Heart left ventricle (tissue), 16 donors: ENCODE data around the gene PCDHA1. TPM values are rescaled to one million over a fixed set of nuclear protein-coding genes. Genes with fewer than 3 reads are reported as not detected.

Source experiments
- ATAC-seq, 4 donors: fragments of 200-7000 bp; cut with Tn5 transposase; one replicate each; pipeline ENCODE4 v1.9.1; 2020 to 2022; ENCODE audit warnings: moderate library complexity in 4 of 4, mild to moderate bottlenecking in 3 of 4, moderate number of reproducible peaks in 1 of 4
- DNase-seq, 5 donors: peaks; one replicate each; pipeline ENCODE4 v3.0.0-alpha.2; 2020
- H3K27ac ChIP-seq, 12 donors: fragments of 200-600 bp; sonication (generic) in 4 of 12; one replicate each; pipeline versions ENCODE4 v1.5.0 to v1.8.0; 2016 to 2022; ENCODE audit warnings: mild to moderate bottlenecking in 2 of 12
- H3K27me3 ChIP-seq, 9 donors: fragments of 200-600 bp; sonication (generic) in 2 of 9; one replicate each; pipeline versions ENCODE4 v1.5.1 to v1.8.0; 2016 to 2022; ENCODE audit warnings: mild to moderate bottlenecking in 3 of 9
- H3K36me3 ChIP-seq, 9 donors: fragments of 200-600 bp; sonication (generic) in 2 of 9; one replicate each; pipeline versions ENCODE4 v1.5.0 to v1.8.0; 2018 to 2022; ENCODE audit warnings: mild to moderate bottlenecking in 2 of 9
- H3K4me1 ChIP-seq, 12 donors: fragments of 200-600 bp; sonication (generic) in 4 of 12; one replicate each; pipeline versions ENCODE4 v1.5.0 to v1.8.0; 2016 to 2022; ENCODE audit warnings: mild to moderate bottlenecking in 3 of 12
- H3K4me3 ChIP-seq, 12 donors: fragments of 200-600 bp; sonication (generic) in 4 of 12; one replicate each; pipeline versions ENCODE4 v1.5.0 to v1.8.0; 2017 to 2022; ENCODE audit warnings: mild to moderate bottlenecking in 9 of 12, moderate library complexity in 4 of 12
- H3K9me3 ChIP-seq, 12 donors: fragments of 200-600 bp; sonication (generic) in 4 of 12; one replicate each; pipeline versions ENCODE4 v1.5.0 to v1.8.0; 2016 to 2022; ENCODE audit warnings: mild to moderate bottlenecking in 1 of 12
- POLR2A ChIP-seq, 2 donors: fragments of 450-650 bp; IDR thresholded peaks; one replicate each; pipeline ENCODE4 v1.6.1; 2017; ENCODE audit warnings: antibody characterized with exemption in 2 of 2, mild to moderate bottlenecking in 2 of 2, moderate library complexity in 2 of 2
- WGBS, 4 donors: extraction: QIAGEN DNeasy Blood & Tissue Kit in 2 of 4; methylation state at CpG; one replicate each; pipeline versions ENCODE4 v1.1.5 to v1.1.7; 2013 to 2018; 5-methylcytosine and 5-hydroxymethylcytosine counted together
- intact Hi-C, 10 donors: fragments of 100-400 bp; cut with DNase I; formaldehyde crosslinking; loops; one replicate each; pipeline versions ENCODE4 v1.11.1 to v1.14.2; 2022
- polyA plus RNA-seq, 2 donors: library from polyadenylated mRNA; stranded (reverse); fragments of 200-250 nt; gene quantifications; one replicate each; pipeline ENCODE4 v1.2.3, GENCODE V29; 2013
- total RNA-seq, 9 donors: library from RNA; depleted of rRNA in 2 of 9; stranded (reverse); fragments of >200 nt in 2 of 9; fragmentation: NEBNext Ultra II Directional in 3 of 9; extraction: Animal tissue kit (Norgen Biotek cat#: 25700) in 3 of 9; gene quantifications; one replicate each; pipeline versions ENCODE4 v1.1.0 to v1.2.4, GENCODE V29; 2016 to 2023
- TF ChIP-seq, protein P1 (sequence below), 12 donors: fragments of 200-600 bp; sonication (generic) in 4 of 12; IDR thresholded peaks; one replicate each; pipeline versions ENCODE4 v1.5.0 to v1.8.0; 2018 to 2022; ENCODE audit warnings: antibody characterized with exemption in 12 of 12, mild to moderate bottlenecking in 5 of 12
- donor health status: ischemic (EF 13 %, LVEDD 7.1; RV severe dilation, severe dysfunction).
- donor health status: healthy with polysubstance abuse.
- donor health status: DM: no; HTN: yes; CAD: no.
- donor health status: DM: no; HTN: no; CAD: no.
- donor health status: ischemic (EF 25% LVEDD 6.9; RV normal size, moderate dysfunction).
- donor health status: ischemic (EF 25% LVEDD 5.7; RV mildly dilated, moderate dysfunction).
- donor health status: healthy.
- donor health status: DM: yes; HTN: yes; CAD: no.
- donor health status: ischemic (EF 35%, LVEDD 5.7; RV mildly dilated, moderate dysfunction).
- donor health status: nonischemic (EF 11% LVEDD 7.7; RV severe dilation, severe dysfunction).
- donor health status: DM: yes; HTN: yes; CAD: no.
- donor health status: PGD.
- donor health status: ischemic (EF 29% LVEDD 5.4; RV normal size, mild dysfunction).
- donor health status: nonischemic (EF 23%, LVEDD 6.1; RV moderate dilation, normal function).

Gene PCDHA1
- total and polyA plus RNA-seq, 11 donors, result 0.08 TPM; not detected in 10

DNA sequence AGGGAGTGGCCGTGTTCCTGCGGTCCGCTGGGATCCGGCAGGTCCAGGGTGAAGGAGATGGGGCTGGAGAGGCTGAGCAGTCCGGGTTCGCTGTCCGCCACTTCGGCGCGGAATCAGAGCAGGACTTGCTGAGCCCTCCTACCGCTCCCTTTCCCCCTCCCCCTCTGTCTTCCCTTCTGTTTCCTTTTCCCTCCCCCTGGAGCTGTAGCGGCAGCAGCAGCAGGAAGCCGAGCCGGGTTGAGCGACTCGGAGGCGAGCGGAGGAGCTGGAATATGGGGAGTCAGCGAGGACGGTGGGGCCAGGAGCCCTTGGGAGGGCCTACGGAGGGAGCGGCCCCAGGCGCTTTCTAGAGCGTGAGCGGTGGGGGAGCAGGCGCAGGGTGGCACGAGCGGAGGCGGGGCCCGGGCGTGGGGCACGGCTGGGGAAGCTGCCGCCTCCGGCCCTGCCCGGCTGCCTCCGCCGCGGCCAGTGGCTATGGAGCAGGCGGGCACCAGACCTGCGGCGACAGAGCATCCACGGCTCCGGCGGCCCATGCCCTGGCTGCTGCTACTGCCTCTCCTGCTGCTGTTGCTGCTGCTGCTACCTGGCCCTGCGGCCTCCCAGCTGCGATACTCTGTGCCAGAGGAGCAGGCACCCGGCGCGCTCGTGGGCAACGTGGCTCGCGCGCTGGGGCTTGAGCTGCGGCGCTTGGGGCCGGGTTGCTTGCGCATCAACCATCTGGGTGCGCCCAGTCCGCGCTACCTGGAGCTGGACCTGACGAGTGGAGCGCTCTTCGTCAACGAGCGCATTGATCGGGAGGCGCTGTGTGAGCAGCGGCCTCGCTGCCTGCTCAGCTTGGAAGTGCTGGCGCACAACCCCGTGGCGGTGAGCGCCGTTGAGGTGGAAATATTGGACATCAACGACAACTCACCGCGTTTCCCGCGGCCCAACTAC lies 180.6 kb downstream of the PCDHA1 start, which contains the start of gene PCDHAC2:
PCDHAC2 (plus strand) TSS at position 184 of the 933 bp plus-strand sequence; CDS start at position 475, 291 bp downstream.
- intact Hi-C loops, result no loop called here
- WGBS, 4 donors, result 1 to 4% (median 2%) methylated on average over 40 to 80 of the region's 80 CpGs
- peak in 3 of 4 donors; percentile 76 to 85 (median 79) for ATAC-seq
- no peak for TF ChIP-seq POLR2A (IDR thresholded peaks at IDR 0.05)
- TF ChIP-seq, protein P1, sequence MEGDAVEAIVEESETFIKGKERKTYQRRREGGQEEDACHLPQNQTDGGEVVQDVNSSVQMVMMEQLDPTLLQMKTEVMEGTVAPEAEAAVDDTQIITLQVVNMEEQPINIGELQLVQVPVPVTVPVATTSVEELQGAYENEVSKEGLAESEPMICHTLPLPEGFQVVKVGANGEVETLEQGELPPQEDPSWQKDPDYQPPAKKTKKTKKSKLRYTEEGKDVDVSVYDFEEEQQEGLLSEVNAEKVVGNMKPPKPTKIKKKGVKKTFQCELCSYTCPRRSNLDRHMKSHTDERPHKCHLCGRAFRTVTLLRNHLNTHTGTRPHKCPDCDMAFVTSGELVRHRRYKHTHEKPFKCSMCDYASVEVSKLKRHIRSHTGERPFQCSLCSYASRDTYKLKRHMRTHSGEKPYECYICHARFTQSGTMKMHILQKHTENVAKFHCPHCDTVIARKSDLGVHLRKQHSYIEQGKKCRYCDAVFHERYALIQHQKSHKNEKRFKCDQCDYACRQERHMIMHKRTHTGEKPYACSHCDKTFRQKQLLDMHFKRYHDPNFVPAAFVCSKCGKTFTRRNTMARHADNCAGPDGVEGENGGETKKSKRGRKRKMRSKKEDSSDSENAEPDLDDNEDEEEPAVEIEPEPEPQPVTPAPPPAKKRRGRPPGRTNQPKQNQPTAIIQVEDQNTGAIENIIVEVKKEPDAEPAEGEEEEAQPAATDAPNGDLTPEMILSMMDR (IDR thresholded peaks at IDR 0.05), result no peak
- DNase-seq, result peak; percentile 23 to 55 (median 39)
- Histone ChIP-seq H3K27me3 (peaks cover 0 to 62% (median 23%) of the 10 kb centered on the region in 9 donors), H3K4me3 (peak within 1 kb of the TSS; percentile 17 to 67 (median 56)), H3K9me3 (no peaks in the 10 kb centered on the region), H3K27ac (peak within 1 kb of the TSS in 2 of 12 donors; percentile 40 to 62), H3K36me3 (no peaks in the 10 kb centered on the region), H3K4me1 (peaks cover 0 to 17% (median 6%) of the 10 kb centered on the region in 12 donors)

DNA sequence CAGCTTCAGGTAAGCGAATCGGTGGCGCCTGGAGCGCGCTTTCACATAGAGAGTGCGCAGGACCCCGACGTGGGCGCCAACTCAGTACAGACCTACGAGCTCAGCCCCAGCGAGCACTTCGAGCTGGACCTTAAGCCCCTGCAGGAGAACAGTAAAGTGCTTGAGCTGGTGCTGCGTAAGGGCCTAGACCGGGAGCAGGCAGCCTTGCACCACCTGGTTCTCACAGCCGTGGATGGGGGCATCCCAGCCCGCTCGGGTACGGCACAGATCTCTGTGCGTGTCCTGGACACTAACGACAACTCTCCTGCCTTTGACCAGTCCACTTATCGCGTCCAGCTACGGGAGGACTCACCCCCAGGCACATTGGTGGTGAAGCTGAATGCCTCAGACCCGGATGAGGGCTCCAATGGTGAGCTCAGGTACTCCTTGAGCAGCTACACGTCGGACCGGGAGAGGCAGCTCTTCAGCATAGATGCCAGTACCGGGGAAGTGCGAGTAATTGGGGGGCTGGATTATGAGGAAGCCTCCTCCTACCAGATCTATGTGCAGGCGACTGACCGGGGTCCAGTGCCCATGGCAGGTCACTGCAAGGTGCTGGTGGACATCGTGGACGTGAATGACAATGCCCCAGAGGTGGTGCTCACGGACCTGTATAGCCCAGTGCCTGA lies 181.4 kb downstream of the PCDHA1 start:
- H3K36me3 ChIP-seq, result no peaks in the 10 kb centered on the region
- intact Hi-C loops, result no loop called here
- H3K27me3 ChIP-seq, result peaks cover 0 to 55% (median 23%) of the 10 kb centered on the region in 9 donors
- no peak for TF ChIP-seq POLR2A (IDR thresholded peaks at IDR 0.05)
- TF ChIP-seq, protein P1 (IDR thresholded peaks at IDR 0.05), result no peak
- no peak overlapping the region for H3K27ac ChIP-seq
- ATAC-seq, result no peak
- no peaks in the 10 kb centered on the region for H3K9me3 ChIP-seq
- peaks cover 0 to 17% (median 6%) of the 10 kb centered on the region in 12 donors for H3K4me1 ChIP-seq
- peak overlapping the region in 10 of 12 donors; percentile 40 to 67 (median 56) for H3K4me3 ChIP-seq
- WGBS, 4 donors, result 27 to 44% (median 33%) methylated on average over 25 to 34 of the region's 34 CpGs
- DNase-seq, result no peak

DNA sequence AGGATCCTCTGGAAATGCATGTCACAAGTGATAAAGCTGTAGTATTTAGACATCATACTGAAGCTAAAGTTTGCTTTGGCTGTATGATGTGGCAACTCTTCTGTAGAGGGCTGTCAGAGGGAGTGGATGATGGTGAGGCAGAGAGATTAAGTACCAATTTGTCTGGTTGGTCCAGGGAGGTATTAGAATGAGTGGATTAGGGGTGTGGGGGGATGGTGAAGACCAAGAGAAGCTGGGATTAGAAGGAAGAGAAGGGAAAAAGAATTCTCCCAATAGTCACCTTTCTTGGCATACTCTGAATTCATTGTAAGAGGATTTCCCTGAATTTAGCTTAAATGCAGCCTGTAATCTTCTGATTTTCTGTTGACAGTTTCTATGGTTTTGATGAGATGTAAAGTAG lies 183.9 kb downstream of the PCDHA1 start:
- H3K36me3 ChIP-seq, result no peaks in the 10 kb centered on the region
- TF ChIP-seq, protein P1 (IDR thresholded peaks at IDR 0.05), result no peak
- no peak for TF ChIP-seq POLR2A (IDR thresholded peaks at IDR 0.05)
- no peaks in the 10 kb centered on the region for H3K9me3 ChIP-seq
- H3K4me3 ChIP-seq, result no peak overlapping the region
- H3K27me3 ChIP-seq, result peaks cover 0 to 37% (median 21%) of the 10 kb centered on the region in 9 donors
- H3K27ac ChIP-seq, result no peak overlapping the region
- intact Hi-C loops, result no loop called here
- ATAC-seq (no peak), DNase-seq (no peak)
- peaks cover 0 to 17% (median 6%) of the 10 kb centered on the region in 12 donors for H3K4me1 ChIP-seq

GRCh38 chr5:140973550-140973949 lies 187.6 kb downstream of the PCDHA1 start:
- no peak overlapping the region for H3K27ac ChIP-seq
- DNase-seq, result no peak
- ATAC-seq, result no peak
- H3K4me1 ChIP-seq, result no peaks in the 10 kb centered on the region
- no peak for TF ChIP-seq POLR2A (IDR thresholded peaks at IDR 0.05)
- TF ChIP-seq, protein P1 (IDR thresholded peaks at IDR 0.05), result no peak
- H3K27me3 ChIP-seq, result peaks cover 0 to 12% (median 0%) of the 10 kb centered on the region in 9 donors
- H3K9me3 ChIP-seq, result no peaks in the 10 kb centered on the region
- H3K36me3 ChIP-seq, result no peaks in the 10 kb centered on the region
- H3K4me3 ChIP-seq, result no peak overlapping the region
- intact Hi-C loops, result no loop called here
